Central memory CD4-positive, alpha-beta T cell (primary cell): ENCODE data around the gene ZNF91.
A peak's percentile ranks its signal among the peaks of the same experiment; 100 is the strongest.
"Not testable (repeated sequence)": the region's sequence is repeated elsewhere in the genome, so short reads cannot be mapped to it uniquely, and the experiment has no call there.

Experiments used
- DNase-seq: peaks from one replicate; pipeline ENCODE4 v3.0.0; 2022
- total RNA-seq, 3 experiments: gene quantifications; one replicate each; lab custom pipeline; 2026; lab: John Stamatoyannopoulos, UW

Gene ZNF91
- 85.0 to 274 (median 139) reads per million in 3 experiments for total RNA-seq

- peak; percentile 92 for DNase-seq
Measured at GRCh38 chr19:23395041-23395721, at the start of gene ZNF91. Gene ZNF91, minus strand, starts transcription at chr19:23395471. Its CDS starts 117 bp downstream, at chr19:23395354.

GRCh38 chr19:23440791-23441190, 45.5 kb upstream of the ZNF91 start:
- no peak for DNase-seq

- DNase-seq = no peak
Measured at GRCh38 chr19:23440207-23440606, 44.9 kb upstream of the ZNF91 start.

- DNase-seq = no peak
Measured at GRCh38 chr19:23439623-23440022, 44.4 kb upstream of the ZNF91 start.

- no peak for DNase-seq
Measured at GRCh38 chr19:23437901-23438300, 42.6 kb upstream of the ZNF91 start.

- no peak for DNase-seq
Measured at GRCh38 chr19:23436944-23437343, 41.7 kb upstream of the ZNF91 start.

- DNase-seq = no peak
Measured at GRCh38 chr19:23436318-23436717, 41.0 kb upstream of the ZNF91 start.

GRCh38 chr19:23420824-23421223, 25.6 kb upstream of the ZNF91 start:
- no peak for DNase-seq

GRCh38 chr19:23419261-23419660, 24.0 kb upstream of the ZNF91 start:
- not testable (repeated sequence) for DNase-seq

GRCh38 chr19:23415561-23416191, 20.4 kb upstream of the ZNF91 start:
- no peak for DNase-seq

GRCh38 chr19:23415034-23415433, 19.8 kb upstream of the ZNF91 start:
- no peak for DNase-seq

GRCh38 chr19:23410155-23410554, 14.9 kb upstream of the ZNF91 start:
- DNase-seq = no peak

GRCh38 chr19:23409392-23410048, 14.2 kb upstream of the ZNF91 start:
- DNase-seq = no peak

GRCh38 chr19:23407616-23408133, 12.4 kb upstream of the ZNF91 start:
- no peak for DNase-seq

GRCh38 chr19:23406721-23407120, 11.4 kb upstream of the ZNF91 start:
- DNase-seq = no peak

- DNase-seq = no peak
Measured at GRCh38 chr19:23406091-23406490, 10.8 kb upstream of the ZNF91 start.

- no peak for DNase-seq
Measured at GRCh38 chr19:23404676-23405075, 9.4 kb upstream of the ZNF91 start.

- DNase-seq = no peak
Measured at GRCh38 chr19:23403581-23404324, 8.5 kb upstream of the ZNF91 start.

- no peak for DNase-seq
Measured at GRCh38 chr19:23403052-23403451, 7.8 kb upstream of the ZNF91 start.

- DNase-seq = no peak
Measured at GRCh38 chr19:23402388-23402787, 7.1 kb upstream of the ZNF91 start.

- no peak for DNase-seq
Measured at GRCh38 chr19:23401086-23401610, 5.9 kb upstream of the ZNF91 start.

GRCh38 chr19:23399443-23399842, 4.2 kb upstream of the ZNF91 start:
- DNase-seq = no peak

- DNase-seq = not testable (repeated sequence)
Measured at GRCh38 chr19:23395722-23396117, 449 bp upstream of the ZNF91 start.
